HCT116 (cell line): Measurements from ENCODE around the gene CALML3. TPM values are rescaled to one million over a fixed set of nuclear protein-coding genes. Genes with fewer than 3 reads are reported as not detected.

ENCODE experiments used
- ATAC-seq: fragments of 200-7000 bp; cut with Tn5 transposase; 2 replicates; pipeline ENCODE4 v1.9.1; 2020; ENCODE audit warnings: mild to moderate bottlenecking, moderate library complexity
- BruUV-seq: library from RNA; stranded (reverse); fragments of 400-500 nt; replicated peaks from 2 replicates; lab custom pipeline; 2021; lab: Mats Ljungman, UMichigan
- CTCF ChIA-PET: fragments of 300-600 bp; sonication (Branson Sonifier 250); formaldehyde crosslinking; loops from one replicate; lab custom pipeline; 2021; ENCODE audit warnings: antibody characterized with exemption; lab: Charles Lee
- POLR2A ChIA-PET: fragments of 300-600, 350-600 bp; sonication (Branson Sonifier 250); formaldehyde crosslinking; loops from one replicate; lab custom pipeline; 2021; ENCODE audit warnings: antibody characterized with exemption; lab: Charles Lee
- RAD21 ChIA-PET, 2 experiments: fragments of 300-600 bp; sonication (Branson Sonifier 250); formaldehyde crosslinking; loops; one replicate each; lab custom pipeline; 2023; ENCODE audit warnings: low total read pairs in 2 of 2; ENCODE audit not compliant: uncharacterized antibody in 2 of 2, unreplicated experiment in 2 of 2, low non-redundant PET in 1 of 2; lab: Charles Lee
- DNase-seq: peaks from one replicate; pipeline ENCODE4 v3.0.0-alpha.2; 2010; ENCODE audit warnings: low read depth, low spot score
- H2AFZ ChIP-seq: fragments of 200-600 bp; shearing (Covaris generic), sonication (generic); 2 replicates; pipeline ENCODE4 v1.6.1; 2017; ENCODE audit warnings: low read depth, mixed run types, mixed read lengths, antibody characterized with exemption, low read length; ENCODE audit not compliant: poor library complexity, severe bottlenecking
- H3K27ac ChIP-seq: 2 replicates; pipeline ENCODE4 v1.5.1; 2012; ENCODE audit warnings: low read depth, low read length
- H3K27me3 ChIP-seq: fragments of 200-600 bp; sonication (generic); 2 replicates; pipeline ENCODE4 v1.6.1; 2016; ENCODE audit warnings: mixed run types, low read length, mixed read lengths; ENCODE audit not compliant: insufficient read depth
- H3K36me3 ChIP-seq, 2 experiments: fragments of 200-500 bp in 1 of 2; fragments of 200-600 bp in 1 of 2; sonication (Bioruptor generic) in 1 of 2; sonication (generic) in 1 of 2; 2 replicates each; pipeline versions ENCODE4 v1.5.1 to v1.6.1; 2014 to 2016; ENCODE audit warnings: low read length in 2 of 2, inconsistent platforms in 1 of 2, mixed read lengths in 1 of 2, mixed run types in 1 of 2; ENCODE audit not compliant: insufficient read depth in 2 of 2, control insufficient read depth in 1 of 2
- H3K4me1 ChIP-seq, 2 experiments: fragments of 200-600 bp in 1 of 2; sonication (generic) in 1 of 2; 2 replicates each; pipeline versions ENCODE4 v1.5.1 to v1.6.1; 2012 to 2017; ENCODE audit warnings: low read length in 2 of 2, inconsistent platforms in 1 of 2, mild to moderate bottlenecking in 1 of 2, mixed read lengths in 1 of 2, mixed run types in 1 of 2, moderate library complexity in 1 of 2; ENCODE audit not compliant: insufficient read depth in 2 of 2, control insufficient read depth in 1 of 2
- H3K4me2 ChIP-seq: fragments of 200-600 bp; sonication (generic); 2 replicates; pipeline ENCODE4 v1.6.1; 2017; ENCODE audit warnings: mixed run types, low read length, mixed read lengths
- H3K4me3 ChIP-seq, 2 experiments: fragments of 200-600 bp in 1 of 2; sonication (generic) in 1 of 2; replicated peaks in 1 of 2; 2 replicates each; pipeline ENCODE4 v1.5.1; 2011 to 2016; ENCODE audit warnings: low read length in 2 of 2, control low read depth in 1 of 2, low read depth in 1 of 2, mild to moderate bottlenecking in 1 of 2, mixed read lengths in 1 of 2, mixed run types in 1 of 2
- H3K79me2 ChIP-seq: fragments of 200-600 bp; sonication (generic); 2 replicates; pipeline ENCODE4 v1.6.1; 2017; ENCODE audit warnings: mild to moderate bottlenecking, mixed run types, low read length, moderate library complexity, mixed read lengths; ENCODE audit not compliant: insufficient read depth
- H3K9ac ChIP-seq: fragments of 200-600 bp; sonication (generic); 2 replicates; pipeline ENCODE4 v1.6.1; 2016; ENCODE audit warnings: low read length, mixed read lengths
- H3K9me2 ChIP-seq: fragments of 200-600 bp; sonication (generic), shearing (Covaris generic); 2 replicates; pipeline ENCODE4 v1.6.1; 2017; ENCODE audit warnings: mixed run types, mild to moderate bottlenecking, moderate library complexity; ENCODE audit not compliant: insufficient read depth
- H3K9me3 ChIP-seq, 2 experiments: fragments of 200-500 bp in 1 of 2; fragments of 200-600 bp in 1 of 2; sonication (Bioruptor generic) in 1 of 2; sonication (generic) in 1 of 2; 2 replicates each; pipeline ENCODE4 v1.6.1; 2014 to 2017; ENCODE audit warnings: low read length in 2 of 2, mixed read lengths in 2 of 2, inconsistent platforms in 1 of 2, low read depth in 1 of 2, mild to moderate bottlenecking in 1 of 2, mixed run types in 1 of 2, moderate library complexity in 1 of 2; ENCODE audit not compliant: control insufficient read depth in 1 of 2, insufficient read depth in 1 of 2
- H4K20me1 ChIP-seq: fragments of 200-600 bp; sonication (generic), shearing (Covaris generic); 2 replicates; pipeline ENCODE4 v1.6.1; 2017; ENCODE audit warnings: mixed run types, mild to moderate bottlenecking, moderate library complexity; ENCODE audit not compliant: insufficient read depth
- CBX3 ChIP-seq: IDR thresholded peaks from 2 replicates; pipeline ENCODE4 v1.6.1; 2012; ENCODE audit warnings: low read depth
- CEBPB ChIP-seq: IDR thresholded peaks from 2 replicates; pipeline ENCODE4 v1.6.1; 2012; ENCODE audit warnings: low read depth
- EZH2phosphoT487 ChIP-seq: fragments of 200-600 bp; IDR thresholded peaks from 2 replicates; pipeline ENCODE4 v1.6.1; 2018; ENCODE audit warnings: antibody characterized with exemption, borderline replicate concordance
- RAD21 ChIP-seq: IDR thresholded peaks from 2 replicates; pipeline ENCODE4 v1.6.1; 2012; ENCODE audit warnings: low read depth, mild to moderate bottlenecking
- REST ChIP-seq: IDR thresholded peaks from 2 replicates; pipeline ENCODE4 v1.6.1; 2012; ENCODE audit warnings: low read depth
- ZFX ChIP-seq: fragments of 450-650 bp; IDR thresholded peaks from 2 replicates; pipeline ENCODE4 v1.6.1; 2017
- intact Hi-C: fragments of 100-400 bp; cut with micrococcal nuclease; formaldehyde crosslinking; loops from 2 replicates; pipeline ENCODE4 v1.10.0; 2022
- total RNA-seq: library from RNA; stranded (reverse); gene quantifications from one replicate; pipeline ENCODE4 v1.2.1, GENCODE V29; 2021; ENCODE audit not compliant: unreplicated experiment

The CALML3 gene
- total RNA-seq, 1 experiment from 2014 or later, result not detected

DNA sequence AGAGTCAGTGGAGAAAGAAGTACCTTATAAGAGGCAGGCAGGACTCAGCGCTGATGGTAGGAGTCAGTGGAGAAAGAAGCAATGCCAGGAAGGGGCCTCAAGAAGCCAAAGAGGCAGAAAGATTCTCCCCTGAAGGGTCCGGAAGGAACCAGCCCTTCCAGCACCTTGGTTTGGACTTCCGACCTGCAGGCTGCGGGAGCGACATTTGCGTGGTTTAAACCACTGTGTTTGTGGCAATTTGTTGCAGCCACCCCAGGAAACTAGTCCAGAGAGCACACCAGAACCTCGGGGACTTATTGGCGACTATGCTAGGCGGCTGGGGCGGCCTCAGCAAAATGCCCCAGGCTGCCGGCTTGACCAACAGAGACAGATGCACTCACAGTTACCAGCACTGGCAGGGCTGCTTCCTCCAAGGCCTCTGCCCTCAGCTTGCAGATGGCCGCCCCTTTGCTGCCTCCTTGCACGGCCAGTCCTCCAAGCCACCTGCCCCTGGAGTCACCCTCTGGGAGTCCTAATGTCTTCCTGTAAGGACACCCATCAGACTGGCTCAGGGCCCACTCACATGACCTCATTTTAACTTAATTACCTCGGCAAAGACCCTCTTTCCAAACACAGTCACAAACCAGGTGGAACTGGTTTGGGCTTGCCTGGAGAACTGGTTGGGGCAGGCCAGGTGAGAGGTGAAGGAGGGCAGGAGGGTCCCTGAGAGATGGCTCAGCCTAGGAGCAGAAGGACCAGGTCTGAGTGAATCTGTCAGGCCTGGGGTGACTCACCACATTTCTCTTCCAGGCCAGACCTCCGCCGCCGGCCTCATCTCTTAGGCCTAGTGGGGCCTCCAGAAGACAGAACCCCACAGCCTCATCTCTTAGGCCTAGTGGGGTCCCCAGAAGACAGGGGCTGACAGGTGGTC is 26.1 kb downstream of the CALML3 start:
- Histone ChIP-seq H3K4me1 (peaks cover 40 to 61% of the 10 kb centered on the region in 2 experiments), H2AFZ (no peak overlapping the region), H3K36me3 (no peaks in the 10 kb centered on the region), H3K79me2 (no peaks in the 10 kb centered on the region), H3K9me2 (no peaks in the 10 kb centered on the region), H3K27me3 (no peaks in the 10 kb centered on the region), H3K9ac (no peak overlapping the region), H3K4me3 (no peak overlapping the region), H3K27ac (no peak overlapping the region), H4K20me1 (no peaks in the 10 kb centered on the region), H3K9me3 (no peaks in the 10 kb centered on the region), H3K4me2 (peak overlapping the region; percentile 28)
- DNase-seq, result no peak
- intact Hi-C loops, result no loop called here
- RAD21 ChIA-PET, result no interaction called here
- POLR2A ChIA-PET, result no interaction called here
- CTCF ChIA-PET, result no interaction called here
- TF ChIP-seq ZFX, result 0 out of 2 replicates have a peak, but pooled peaks have one; percentile 21
- no peak for TF ChIP-seq CBX3
- no peak for TF ChIP-seq REST
- no peak for TF ChIP-seq CEBPB
- TF ChIP-seq EZH2phosphoT487, result no peak
- no peak for TF ChIP-seq RAD21
- BruUV-seq, result no TSS peak
- no peak for ATAC-seq
